Dendritic cell treated with granulocyte-macrophage colony-stimulating factor and Interleukin-4, amounts not matched to agents 40 ng/mL and 50 ng/mL, for 4 days (primary cell): ENCODE measurements around the gene CYB5R2.

Experiments
- H3K27ac Mint-ChIP-seq: one replicate; pipeline ENCODE4 v1.8.0; 2022; ENCODE audit warnings: mild to moderate bottlenecking, mixed read lengths
- H3K27me3 Mint-ChIP-seq: one replicate; pipeline ENCODE4 v1.8.0; 2022; ENCODE audit warnings: mild to moderate bottlenecking, mixed read lengths
- H3K36me3 Mint-ChIP-seq: one replicate; pipeline ENCODE4 v1.8.0; 2022; ENCODE audit warnings: low read depth, mixed read lengths
- H3K4me1 Mint-ChIP-seq: one replicate; pipeline ENCODE4 v1.8.0; 2022; ENCODE audit warnings: low read depth, mixed read lengths
- H3K4me3 Mint-ChIP-seq: one replicate; pipeline ENCODE4 v1.8.0; 2022; ENCODE audit warnings: mild to moderate bottlenecking, moderate library complexity, mixed read lengths
- H3K9me3 Mint-ChIP-seq: one replicate; pipeline ENCODE4 v1.8.0; 2022; ENCODE audit warnings: mixed read lengths
- intact Hi-C: fragments of 100-400 bp; cut with micrococcal nuclease; formaldehyde crosslinking; loops from one replicate; pipeline ENCODE4 v1.15.0; 2022

The CYB5R2 gene

GRCh38 chr11:7638710-7639642 is 34.3 kb downstream of the CYB5R2 start:
- Mint-ChIP-seq H3K36me3 (peaks cover 100% of the 10 kb centered on the region), H3K27me3 (no peaks in the 10 kb centered on the region), H3K27ac (no peak overlapping the region), H3K4me3 (no peak overlapping the region), H3K4me1 (peaks cover 6% of the 10 kb centered on the region), H3K9me3 (no peaks in the 10 kb centered on the region)
- intact Hi-C loops, result no loop called here

- intact Hi-C loops, result no loop called here
- Mint-ChIP-seq H3K27ac (no peak overlapping the region), H3K9me3 (no peaks in the 10 kb centered on the region), H3K4me1 (peaks cover 6% of the 10 kb centered on the region), H3K27me3 (no peaks in the 10 kb centered on the region), H3K36me3 (peaks cover 100% of the 10 kb centered on the region), H3K4me3 (no peak overlapping the region)
These were observed 35.7 kb downstream of the CYB5R2 start for GRCh38 chr11:7637447-7638157.

- Mint-ChIP-seq H3K4me3 (no peak overlapping the region), H3K9me3 (no peaks in the 10 kb centered on the region), H3K27me3 (no peaks in the 10 kb centered on the region), H3K4me1 (peaks cover 6% of the 10 kb centered on the region), H3K36me3 (peaks cover 100% of the 10 kb centered on the region), H3K27ac (no peak overlapping the region)
- intact Hi-C loops, result no loop called here
These were observed 37.0 kb downstream of the CYB5R2 start for GRCh38 chr11:7636350-7636749.

GRCh38 chr11:7635708-7636107 is 37.6 kb downstream of the CYB5R2 start:
- H3K36me3 Mint-ChIP-seq, result peaks cover 100% of the 10 kb centered on the region
- peaks cover 6% of the 10 kb centered on the region for H3K4me1 Mint-ChIP-seq
- H3K4me3 Mint-ChIP-seq, result no peak overlapping the region
- H3K27me3 Mint-ChIP-seq, result no peaks in the 10 kb centered on the region
- no peaks in the 10 kb centered on the region for H3K9me3 Mint-ChIP-seq
- intact Hi-C loops, result no loop called here
- no peak overlapping the region for H3K27ac Mint-ChIP-seq

GRCh38 chr11:7635137-7635536 is 38.2 kb downstream of the CYB5R2 start:
- no peak overlapping the region for H3K27ac Mint-ChIP-seq
- no peaks in the 10 kb centered on the region for H3K9me3 Mint-ChIP-seq
- peaks cover 100% of the 10 kb centered on the region for H3K36me3 Mint-ChIP-seq
- no peak overlapping the region for H3K4me3 Mint-ChIP-seq
- H3K4me1 Mint-ChIP-seq, result peaks cover 6% of the 10 kb centered on the region
- intact Hi-C loops, result no loop called here
- no peaks in the 10 kb centered on the region for H3K27me3 Mint-ChIP-seq

GRCh38 chr11:7632211-7632610 is 41.1 kb downstream of the CYB5R2 start:
- intact Hi-C loops, result no loop called here
- peaks cover 6% of the 10 kb centered on the region for H3K4me1 Mint-ChIP-seq
- no peaks in the 10 kb centered on the region for H3K9me3 Mint-ChIP-seq
- no peak overlapping the region for H3K27ac Mint-ChIP-seq
- H3K4me3 Mint-ChIP-seq, result no peak overlapping the region
- H3K27me3 Mint-ChIP-seq, result no peaks in the 10 kb centered on the region
- peaks cover 100% of the 10 kb centered on the region for H3K36me3 Mint-ChIP-seq

GRCh38 chr11:7630002-7630401 is 43.3 kb downstream of the CYB5R2 start:
- H3K27ac Mint-ChIP-seq, result no peak overlapping the region

GRCh38 chr11:7628660-7629059 is 44.6 kb downstream of the CYB5R2 start:
- Mint-ChIP-seq H3K4me1 (no peaks in the 10 kb centered on the region), H3K27me3 (no peaks in the 10 kb centered on the region), H3K4me3 (no peak overlapping the region), H3K27ac (no peak overlapping the region), H3K9me3 (no peaks in the 10 kb centered on the region), H3K36me3 (peaks cover 100% of the 10 kb centered on the region)
- intact Hi-C loops, result no loop called here

More at GRCh38 chr11:7630002-7630401, 43.3 kb downstream of the CYB5R2 start:
- Mint-ChIP-seq H3K4me1 (peaks cover 6% of the 10 kb centered on the region), H3K36me3 (peaks cover 100% of the 10 kb centered on the region), H3K4me3 (no peak overlapping the region), H3K27me3 (no peaks in the 10 kb centered on the region), H3K9me3 (no peaks in the 10 kb centered on the region)
- intact Hi-C loops, result no loop called here

GRCh38 chr11:7622721-7623120 is 50.6 kb downstream of the CYB5R2 start:
- Mint-ChIP-seq H3K27me3 (no peaks in the 10 kb centered on the region), H3K4me3 (no peak overlapping the region), H3K9me3 (no peaks in the 10 kb centered on the region), H3K27ac (no peak overlapping the region), H3K4me1 (no peaks in the 10 kb centered on the region), H3K36me3 (peaks cover 98% of the 10 kb centered on the region)
- intact Hi-C loops, result no loop called here

GRCh38 chr11:7621554-7621953 is 51.7 kb downstream of the CYB5R2 start:
- H3K27ac Mint-ChIP-seq, result no peak overlapping the region
- intact Hi-C loops, result no loop called here
- H3K27me3 Mint-ChIP-seq, result no peaks in the 10 kb centered on the region
- peaks cover 98% of the 10 kb centered on the region for H3K36me3 Mint-ChIP-seq
- H3K4me3 Mint-ChIP-seq, result no peak overlapping the region
- H3K9me3 Mint-ChIP-seq, result no peaks in the 10 kb centered on the region
- no peaks in the 10 kb centered on the region for H3K4me1 Mint-ChIP-seq

GRCh38 chr11:7621090-7621489 is 52.2 kb downstream of the CYB5R2 start:
- Mint-ChIP-seq H3K4me3 (no peak overlapping the region), H3K9me3 (no peaks in the 10 kb centered on the region), H3K36me3 (peaks cover 98% of the 10 kb centered on the region)

GRCh38 chr11:7619322-7619721 is 54.0 kb downstream of the CYB5R2 start:
- H3K27me3 Mint-ChIP-seq, result no peaks in the 10 kb centered on the region
- intact Hi-C loops, result no loop called here
- peaks cover 98% of the 10 kb centered on the region for H3K36me3 Mint-ChIP-seq
- H3K27ac Mint-ChIP-seq, result no peak overlapping the region
- no peak overlapping the region for H3K4me3 Mint-ChIP-seq
- no peaks in the 10 kb centered on the region for H3K4me1 Mint-ChIP-seq
- H3K9me3 Mint-ChIP-seq, result no peaks in the 10 kb centered on the region

More at GRCh38 chr11:7621090-7621489, 52.2 kb downstream of the CYB5R2 start:
- Mint-ChIP-seq H3K27me3 (no peaks in the 10 kb centered on the region), H3K4me1 (no peaks in the 10 kb centered on the region), H3K27ac (no peak overlapping the region)
- intact Hi-C loops, result no loop called here

GRCh38 chr11:7617032-7617431 is 56.3 kb downstream of the CYB5R2 start:
- no peaks in the 10 kb centered on the region for H3K27me3 Mint-ChIP-seq
- no peaks in the 10 kb centered on the region for H3K9me3 Mint-ChIP-seq
- intact Hi-C loops, result no loop called here
- H3K4me1 Mint-ChIP-seq, result no peaks in the 10 kb centered on the region
- H3K36me3 Mint-ChIP-seq, result peaks cover 98% of the 10 kb centered on the region
- no peak overlapping the region for H3K4me3 Mint-ChIP-seq
- H3K27ac Mint-ChIP-seq, result no peak overlapping the region
